WI38 (cell line): ENCODE measurements around the gene ATE1.

Experiments used
- H3K4me3 ChIP-seq: 2 replicates; pipeline ENCODE4 v1.5.1; 2011; ENCODE audit warnings: low read depth, mild to moderate bottlenecking, control low read depth, low read length
- CTCF ChIP-seq: IDR thresholded peaks from 2 replicates; pipeline ENCODE4 v1.5.1; 2012; ENCODE audit warnings: low read depth, mild to moderate bottlenecking, control low read depth, low read length

Gene ATE1

GRCh38 chr10:121724282-121724681 is 203.5 kb downstream of the ATE1 start:
- no peak for TF ChIP-seq CTCF
- no peak overlapping the region for H3K4me3 ChIP-seq

DNA sequence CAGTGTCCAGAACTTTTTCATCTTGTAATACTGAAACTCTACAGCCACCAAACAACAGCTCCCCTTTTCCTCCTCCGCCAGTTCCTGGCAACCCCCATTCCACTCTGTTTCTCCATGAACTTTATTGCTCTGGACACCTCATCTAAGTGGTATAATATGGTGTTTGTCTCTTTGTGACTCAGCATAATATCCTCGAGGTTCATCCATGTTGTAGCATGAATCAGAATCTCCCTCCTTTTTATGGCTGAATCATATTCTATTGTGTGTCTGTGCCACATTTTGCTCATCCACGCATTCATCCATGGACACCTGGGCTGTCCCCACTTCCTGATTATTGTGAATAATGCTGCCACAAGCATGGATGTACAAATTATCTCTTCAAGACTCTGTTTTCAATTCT is 205.2 kb downstream of the ATE1 start:
- no peak for TF ChIP-seq CTCF
- no peak overlapping the region for H3K4me3 ChIP-seq

- TF ChIP-seq CTCF, result no peak
- no peak overlapping the region for H3K4me3 ChIP-seq
These were observed 206.6 kb downstream of the ATE1 start for GRCh38 chr10:121721257-121721656.

DNA sequence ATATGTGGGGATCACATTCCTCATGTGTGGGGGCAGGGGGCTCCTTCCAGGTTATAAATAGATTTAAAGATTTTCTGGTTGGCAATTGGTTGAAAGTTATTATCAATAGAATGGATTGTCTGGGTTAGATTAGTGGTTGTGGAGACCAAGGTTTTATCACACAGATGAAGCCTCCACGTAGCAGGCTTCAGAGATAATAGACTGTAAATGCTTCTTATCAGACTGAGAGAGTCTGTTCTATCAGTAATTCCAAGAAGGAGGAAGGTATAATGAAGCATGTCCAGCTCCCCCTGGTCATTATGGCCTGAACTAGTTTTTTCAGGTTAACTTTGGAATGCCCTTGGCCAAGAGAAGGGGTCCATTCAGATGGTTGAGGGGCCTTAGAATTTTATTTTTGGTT is 211.9 kb downstream of the ATE1 start:
- H3K4me3 ChIP-seq, result no peak overlapping the region
- TF ChIP-seq CTCF, result no peak

DNA sequence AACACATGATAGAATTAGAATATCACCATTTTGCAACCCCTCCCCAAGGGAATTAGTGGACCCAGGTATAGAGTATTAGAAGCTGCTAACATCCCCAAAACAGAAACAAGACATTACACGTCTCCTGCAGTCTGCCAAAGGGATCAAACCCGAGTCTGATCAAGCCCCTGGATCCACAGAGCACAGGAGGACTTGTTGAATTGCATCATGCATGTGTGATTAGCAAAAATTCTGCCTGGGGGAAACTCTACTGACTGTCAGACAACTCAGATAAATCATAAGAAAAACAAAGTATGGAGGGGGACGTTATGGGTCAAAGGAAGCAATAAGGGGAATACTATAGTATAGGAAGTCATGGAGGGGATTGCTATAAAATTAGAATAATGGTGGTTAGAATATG is 212.8 kb downstream of the ATE1 start:
- H3K4me3 ChIP-seq, result no peak overlapping the region
- no peak for TF ChIP-seq CTCF

GRCh38 chr10:121713486-121713885 is 214.3 kb downstream of the ATE1 start:
- no peak for TF ChIP-seq CTCF
- H3K4me3 ChIP-seq, result no peak overlapping the region

GRCh38 chr10:121710971-121711370 is 216.9 kb downstream of the ATE1 start:
- no peak overlapping the region for H3K4me3 ChIP-seq
- no peak for TF ChIP-seq CTCF
